ENCODE results near the gene C1orf52.

DNA sequence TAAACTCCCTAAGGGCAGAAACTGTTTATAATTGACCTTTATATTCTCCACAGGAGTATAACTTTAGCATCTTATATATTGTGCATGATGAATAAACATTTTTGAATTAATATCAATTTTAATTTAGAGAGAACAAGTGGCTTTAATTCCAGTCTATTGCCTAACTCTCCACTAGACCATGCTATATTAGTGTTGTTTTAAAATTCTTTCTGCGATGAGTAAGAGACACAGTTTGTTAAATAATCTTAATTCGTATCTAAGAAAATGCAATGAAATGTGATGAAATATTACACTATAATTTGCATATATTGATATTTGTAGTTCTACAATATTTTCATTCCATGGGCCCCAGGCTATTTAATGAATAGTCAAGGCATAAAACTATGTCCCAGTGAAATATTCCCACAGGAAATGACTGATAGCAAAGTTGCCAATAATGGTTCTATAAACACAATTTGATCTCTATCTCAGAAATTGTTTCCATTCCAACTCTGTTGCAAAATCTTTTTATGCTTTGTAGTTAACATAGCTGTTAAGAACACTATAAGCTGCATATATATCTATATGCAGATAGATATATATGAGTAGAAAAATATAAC lies 55.8 kb downstream of the C1orf52 start:
- TF ChIP-seq GABPA (tag; conservative IDR thresholded peaks at IDR 0.05; ENCODE audit: low read depth), result no peak
- no peak for TF ChIP-seq POLR2AphosphoS5 (IDR thresholded peaks at IDR 0.05; ENCODE audit: control insufficient read depth, insufficient read depth, low read depth, low read length)
- TF ChIP-seq CHD4 (IDR thresholded peaks at IDR 0.05; ENCODE audit: insufficient read depth, insufficient replicate concordance, low read depth, low read length, poor library complexity, severe bottlenecking), result no peak
